Effector CD4-positive, alpha-beta T cell (primary cell): ENCODE results near the gene ASAH2.
"Not testable (repeated sequence)": the region's sequence is repeated elsewhere in the genome, so short reads cannot be mapped to it uniquely, and the experiment has no call there.

Experiments
- DNase-seq: peaks from one replicate; pipeline ENCODE4 v3.0.0-alpha.2; 2020

The ASAH2 gene

DNA sequence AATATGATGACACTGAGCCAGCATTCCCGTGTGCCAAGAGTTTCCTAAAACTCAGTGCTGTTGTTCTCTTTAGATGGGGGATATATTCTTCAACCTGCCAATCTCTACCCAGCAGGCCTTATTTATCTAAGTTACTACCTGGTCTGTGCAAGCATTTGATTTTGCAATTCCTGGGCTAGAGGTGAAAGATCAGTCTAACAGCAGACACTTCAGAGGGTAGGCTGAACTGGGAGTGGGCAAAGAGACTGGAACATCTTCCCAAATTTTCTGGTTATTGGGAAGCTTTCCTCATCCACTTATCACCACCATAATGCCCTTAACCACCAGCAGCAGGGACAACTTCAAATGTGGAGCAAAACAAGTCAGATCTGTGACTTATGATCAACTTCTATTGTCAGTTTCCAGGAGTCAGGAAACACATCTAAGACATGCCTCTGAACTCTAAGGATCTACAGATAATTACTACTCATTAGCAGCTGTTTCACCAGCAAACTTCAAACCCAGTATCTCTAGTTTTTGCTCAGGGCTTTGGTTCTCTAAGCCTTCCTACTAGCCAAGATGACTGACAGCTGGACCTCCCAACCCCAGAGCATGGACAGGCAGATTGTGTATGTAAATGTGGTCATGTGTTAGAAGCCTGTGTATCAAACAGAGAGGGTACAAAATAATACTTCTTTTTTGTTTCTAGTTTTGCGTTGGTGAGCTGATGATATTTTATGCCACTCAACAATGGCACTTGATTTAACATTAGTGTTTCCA, 1.0 kb downstream of the ASAH2 start:
- DNase-seq, result no peak

DNA sequence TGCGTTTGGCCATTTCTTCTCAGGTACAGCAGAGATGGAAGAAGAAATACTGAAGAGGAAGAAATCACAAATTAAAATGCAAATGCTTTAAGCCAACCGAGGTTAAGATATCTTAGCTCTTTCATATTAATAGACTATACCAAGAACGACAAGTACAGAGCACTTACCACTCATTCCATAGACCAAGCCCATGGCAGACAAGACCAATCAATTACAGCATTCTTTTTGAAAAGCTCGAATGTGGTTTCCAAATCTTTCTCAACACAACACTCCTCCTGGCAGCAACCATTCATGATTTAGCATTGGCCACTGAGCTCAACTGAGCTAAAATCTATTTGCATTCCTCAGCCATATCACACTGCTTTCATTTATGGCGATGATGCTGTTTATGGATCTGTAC, 2.7 kb downstream of the ASAH2 start:
- no peak for DNase-seq

DNA sequence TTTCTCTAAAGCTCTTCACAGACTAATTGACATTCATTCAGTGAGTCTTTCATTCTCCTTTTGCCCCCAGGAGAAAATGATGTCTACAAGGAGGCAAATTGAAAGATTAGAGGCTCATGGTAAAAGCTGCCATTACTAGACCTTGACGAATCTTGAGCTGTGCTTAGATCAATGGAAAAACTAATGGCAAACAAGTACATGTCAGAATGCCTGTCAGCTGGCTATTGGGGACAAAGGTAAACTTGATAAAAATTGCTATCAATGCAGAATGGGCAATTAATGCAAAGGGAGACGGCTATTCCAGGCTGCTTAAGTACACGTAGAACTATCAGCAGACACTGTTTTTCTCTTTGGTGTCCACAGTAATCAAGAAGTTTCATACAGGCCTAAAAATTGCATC, 3.3 kb downstream of the ASAH2 start:
- no peak for DNase-seq

DNA sequence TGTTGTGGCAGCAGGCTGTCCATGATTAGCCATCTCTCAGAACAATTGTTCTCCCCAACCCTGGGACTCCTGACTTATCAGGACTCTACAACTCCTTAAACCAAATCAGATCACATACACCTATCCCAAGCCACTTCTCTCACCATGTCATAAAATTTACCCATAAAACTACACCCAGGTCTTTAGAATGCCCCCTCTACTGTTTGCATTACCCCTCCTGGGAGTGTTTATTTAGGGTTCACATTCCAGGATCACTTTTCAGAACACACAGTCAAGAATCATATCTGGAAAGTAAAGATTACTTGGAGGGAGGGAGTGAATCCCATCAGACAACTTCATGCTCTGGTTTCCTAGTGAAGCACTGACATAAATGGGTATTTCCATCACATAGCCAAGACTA, 7.1 kb downstream of the ASAH2 start:
- DNase-seq, result no peak

DNA sequence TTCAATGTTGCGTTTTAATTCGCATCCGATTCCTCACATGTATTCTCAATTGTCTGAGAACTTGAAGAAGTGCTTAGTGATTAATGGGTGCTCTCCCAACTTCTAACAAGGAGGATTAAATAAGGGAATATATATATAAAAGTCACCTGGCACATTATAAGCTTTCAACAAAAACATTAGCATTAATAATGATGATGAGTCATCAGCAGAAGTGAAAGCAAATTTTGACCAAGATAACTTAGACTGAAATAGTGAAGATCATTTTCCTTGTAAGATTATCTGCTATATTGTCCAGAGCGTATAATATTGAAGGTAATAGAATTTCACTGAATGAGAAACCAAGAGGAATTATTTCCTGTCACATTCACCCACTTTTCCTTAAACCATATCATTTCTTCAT, 8.5 kb downstream of the ASAH2 start:
- no peak for DNase-seq

DNA sequence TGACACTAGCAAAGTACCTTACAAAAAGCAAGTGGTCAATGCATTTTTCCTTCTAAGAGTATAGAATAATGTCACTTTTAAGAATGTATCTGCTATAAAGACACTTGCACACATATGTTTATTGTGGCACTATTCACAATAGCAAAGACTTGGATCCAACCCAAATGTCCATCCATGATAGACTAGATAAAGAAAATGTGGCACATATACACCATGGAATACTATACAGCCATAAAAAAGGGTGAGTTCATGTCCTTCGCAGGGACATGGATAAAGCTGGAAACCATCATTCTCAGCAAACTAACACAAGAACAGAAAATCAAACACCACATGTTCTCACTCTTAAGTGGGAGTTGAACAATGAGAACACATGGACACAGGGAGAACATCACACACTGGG, 9.8 kb downstream of the ASAH2 start:
- not testable (repeated sequence) for DNase-seq

DNA sequence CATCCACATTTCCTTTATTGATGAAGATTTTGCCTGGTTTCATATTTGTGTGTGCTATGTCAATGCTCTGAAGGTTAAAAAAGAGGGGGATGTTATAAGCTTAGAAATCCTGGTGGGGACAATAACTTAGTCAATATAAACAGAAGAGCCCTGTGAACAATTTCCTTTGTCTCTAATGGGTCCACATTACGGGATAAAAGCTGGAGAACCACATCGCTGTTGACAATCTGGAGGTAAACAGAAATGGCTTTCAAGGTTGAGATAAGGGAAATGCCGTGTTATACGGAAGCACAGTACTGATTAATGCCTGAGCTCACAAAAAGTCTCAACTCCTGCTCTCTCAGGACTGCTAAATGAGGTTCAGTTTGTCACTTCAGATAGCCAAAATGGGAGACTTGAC, 16.8 kb downstream of the ASAH2 start:
- DNase-seq, result no peak

DNA sequence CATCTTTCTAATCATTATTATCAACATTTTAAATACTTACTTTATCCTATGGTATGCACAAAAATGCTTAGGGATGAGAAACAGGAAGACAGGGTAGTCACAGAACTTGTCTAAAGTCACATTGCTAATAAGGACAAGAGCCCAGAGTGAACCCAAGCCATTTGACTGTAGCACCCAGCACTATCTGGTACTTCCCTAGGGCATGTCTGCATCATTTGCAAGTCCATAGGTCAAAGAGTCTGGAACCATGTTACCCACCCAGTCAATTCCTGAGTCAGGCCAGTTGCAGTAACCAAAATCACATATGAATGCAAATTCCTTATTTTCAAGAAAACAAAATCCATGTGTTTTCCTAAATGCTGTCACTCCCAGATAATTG, 19.1 kb downstream of the ASAH2 start:
- no peak for DNase-seq

DNA sequence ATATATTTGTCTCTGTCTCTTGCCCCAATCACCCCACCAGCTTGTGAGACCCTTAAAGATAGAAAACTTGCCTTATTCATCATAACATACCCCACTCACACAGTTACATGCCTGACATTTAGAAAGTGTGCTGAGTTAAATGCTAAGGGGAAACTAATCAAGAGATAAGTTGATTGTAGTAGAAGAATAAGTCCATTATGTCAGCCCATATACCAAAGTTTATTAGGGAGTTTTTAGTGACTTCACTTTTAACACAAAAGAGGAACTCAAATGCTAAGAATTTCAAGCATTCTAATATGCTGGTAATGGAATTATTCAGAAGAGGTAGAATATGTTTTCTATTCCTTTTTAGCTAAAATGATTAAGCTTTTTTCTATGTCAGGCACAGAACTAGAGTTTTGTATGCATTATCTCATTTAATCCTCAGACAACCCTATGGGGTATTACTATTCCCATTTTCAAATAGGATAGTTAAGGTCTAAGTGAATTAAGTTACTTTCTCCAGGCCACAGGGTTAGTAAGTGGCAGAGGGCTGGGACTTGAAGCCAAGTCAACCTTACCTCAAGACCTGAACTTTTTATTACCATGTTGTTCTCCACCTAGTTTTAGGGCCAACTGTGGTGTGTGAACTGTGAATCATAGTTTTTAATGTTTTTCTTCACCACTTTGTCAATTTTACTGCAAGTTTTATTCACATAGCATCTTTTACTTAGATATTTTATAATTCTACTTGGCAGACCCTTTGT, 19.6 kb downstream of the ASAH2 start:
- no peak for DNase-seq

DNA sequence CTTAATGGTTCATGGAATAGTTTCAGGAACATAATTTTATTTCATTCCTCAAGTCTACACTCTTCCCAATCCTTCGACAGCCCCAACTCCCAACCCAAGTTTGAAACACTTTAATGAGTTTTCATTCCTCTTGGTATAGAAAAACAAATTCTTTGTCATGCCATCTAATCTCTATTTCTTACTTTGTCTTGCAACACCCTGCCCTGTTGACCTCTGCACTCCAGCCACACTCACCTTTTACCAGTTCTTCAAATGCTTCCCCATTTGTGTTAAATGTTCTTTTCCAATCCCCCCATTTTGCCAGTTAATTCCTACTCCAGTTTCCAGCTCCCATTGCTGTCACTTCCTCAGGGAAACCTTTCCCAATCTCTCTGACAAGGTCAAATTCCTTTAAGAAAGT, 21.9 kb downstream of the ASAH2 start:
- DNase-seq, result no peak

DNA sequence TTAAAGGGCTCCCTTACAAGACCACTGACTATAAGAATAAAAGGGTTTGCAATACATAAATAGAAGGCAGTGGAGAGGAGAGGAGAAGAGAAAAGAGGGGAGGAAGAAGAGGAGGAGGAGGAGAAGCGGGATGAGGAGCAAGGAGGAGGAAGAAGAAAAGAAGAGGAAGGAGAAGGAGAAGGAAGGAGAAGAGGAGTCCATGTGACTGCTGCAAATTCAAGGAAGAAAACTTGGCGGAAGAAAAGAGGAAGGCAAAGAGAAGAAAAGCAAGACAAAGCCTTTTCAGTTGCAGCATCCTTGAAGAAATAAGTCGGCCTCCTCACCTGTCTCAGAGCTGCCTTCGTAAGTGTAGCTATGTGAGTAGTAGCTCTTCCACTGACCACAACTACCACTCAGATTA, 22.6 kb downstream of the ASAH2 start:
- no peak for DNase-seq

DNA sequence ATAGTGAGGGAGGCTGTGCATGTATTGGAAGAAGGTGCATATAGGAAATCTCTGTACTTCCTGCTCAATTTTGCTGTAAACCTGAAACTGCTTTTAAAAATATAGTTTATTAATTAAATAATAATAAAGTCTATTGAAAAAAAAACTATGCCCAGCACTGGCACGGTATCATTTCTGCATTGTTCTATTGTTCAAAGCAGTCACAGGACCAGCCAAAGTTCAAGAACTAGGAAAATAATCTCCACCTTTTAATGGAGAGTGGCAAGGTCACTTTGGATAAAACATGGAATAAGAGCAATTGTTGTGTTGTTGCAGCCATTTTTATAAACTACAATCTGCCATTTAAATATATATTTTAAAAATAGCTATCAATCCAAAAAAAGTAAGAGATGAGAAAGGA, 24.7 kb downstream of the ASAH2 start:
- no peak for DNase-seq

DNA sequence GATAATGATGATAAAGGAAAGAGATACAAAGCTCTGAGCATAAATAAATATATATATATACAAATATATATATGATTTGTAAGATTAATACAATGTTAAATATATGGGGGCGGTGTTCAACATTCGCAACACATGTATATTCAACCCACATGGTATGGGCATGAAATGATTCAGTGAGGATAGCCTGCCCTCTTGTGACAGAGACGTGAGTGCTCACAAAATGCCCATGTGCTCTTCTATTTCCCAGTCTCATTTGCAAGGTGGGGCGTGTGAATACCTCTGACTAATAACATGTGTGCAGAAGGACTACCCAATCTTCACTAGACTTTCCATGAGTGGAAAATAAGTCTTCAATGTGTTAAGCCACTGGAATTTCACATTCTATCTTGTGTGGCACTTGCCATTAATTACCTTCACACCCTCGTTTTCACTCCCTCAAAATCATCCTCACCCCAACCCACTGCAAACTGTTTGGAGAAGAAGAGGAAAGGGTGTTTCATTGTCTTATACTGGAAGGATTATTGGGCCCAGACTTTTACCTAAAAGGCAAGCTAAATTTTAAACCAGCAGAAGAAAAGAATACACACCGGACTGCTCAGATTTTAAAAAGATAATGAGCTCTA, 26.9 kb downstream of the ASAH2 start:
- DNase-seq, result no peak

DNA sequence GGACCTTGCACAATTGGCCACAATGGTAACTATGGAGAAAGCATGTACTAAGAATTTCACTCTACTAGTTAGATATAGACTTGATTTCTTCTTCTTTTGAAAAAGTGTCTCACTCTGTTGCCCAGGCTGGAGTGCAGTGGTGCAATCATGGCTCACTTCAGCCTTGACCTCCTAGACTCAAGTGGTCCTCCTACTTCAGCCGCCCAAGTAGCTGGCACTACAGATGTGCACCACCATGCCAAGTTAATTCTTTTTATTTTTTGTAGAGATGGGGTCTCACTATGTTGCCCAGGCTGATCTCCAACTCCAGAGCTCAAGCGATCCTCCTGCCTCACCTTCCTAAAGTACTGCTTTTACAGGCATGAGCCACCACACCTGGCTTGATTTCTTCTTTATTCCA, 29.1 kb downstream of the ASAH2 start:
- DNase-seq, result no peak

DNA sequence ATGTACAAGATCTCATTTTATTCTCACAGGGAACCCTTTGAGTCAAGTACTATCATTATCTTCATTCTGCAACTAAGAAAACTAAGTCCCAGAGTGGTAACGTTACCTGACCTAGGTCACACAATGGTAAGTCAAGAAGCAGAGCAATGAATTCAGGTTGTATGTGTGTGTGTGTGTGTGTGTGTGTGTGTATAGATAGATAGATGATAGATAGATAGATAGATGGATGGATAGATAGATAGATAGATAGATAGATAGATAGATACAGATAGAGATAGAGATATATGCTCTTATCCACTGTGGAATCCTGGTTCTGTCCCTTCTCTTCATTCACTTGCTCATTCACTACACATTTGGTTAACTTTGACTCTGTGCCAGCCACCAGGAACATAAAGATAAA, 29.8 kb downstream of the ASAH2 start:
- no peak for DNase-seq

DNA sequence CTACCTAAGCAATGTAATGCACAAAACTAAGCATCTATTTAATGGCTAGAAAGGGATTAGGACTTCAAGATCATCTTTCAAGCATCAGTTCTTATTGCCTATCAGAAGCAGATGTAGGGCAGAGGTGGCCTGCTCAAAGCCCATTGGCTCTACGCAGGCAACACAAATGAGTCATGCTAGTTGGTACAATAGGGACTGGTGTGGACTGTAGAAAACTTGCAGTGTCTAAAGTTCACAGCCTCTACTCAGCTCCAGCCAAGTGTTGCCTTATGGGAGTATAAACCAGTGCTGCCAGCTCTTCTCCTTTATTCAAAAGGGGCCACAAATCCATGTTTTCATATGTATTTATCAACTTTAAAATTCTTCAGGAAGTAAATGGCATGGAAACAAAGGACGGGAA, 31.7 kb downstream of the ASAH2 start:
- DNase-seq, result no peak

DNA sequence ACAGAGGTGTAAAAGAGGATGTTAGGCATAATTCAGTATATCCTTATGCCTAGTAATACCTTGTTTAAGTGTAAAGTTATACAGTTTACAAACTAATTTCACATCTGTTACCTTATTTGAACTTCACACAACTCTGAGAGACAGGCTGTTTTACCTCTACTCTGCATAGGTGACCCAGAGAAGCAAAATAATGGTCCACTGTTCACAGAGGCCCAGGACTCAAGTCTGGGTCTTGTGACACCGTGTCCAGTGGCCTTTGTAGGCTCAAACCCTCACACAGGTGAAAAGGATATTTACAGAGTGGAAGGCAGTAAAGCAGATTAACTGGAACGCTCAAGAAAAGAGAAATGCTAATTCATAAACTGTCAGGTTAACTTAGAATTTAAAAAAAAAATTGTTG, 32.1 kb downstream of the ASAH2 start:
- DNase-seq, result no peak

DNA sequence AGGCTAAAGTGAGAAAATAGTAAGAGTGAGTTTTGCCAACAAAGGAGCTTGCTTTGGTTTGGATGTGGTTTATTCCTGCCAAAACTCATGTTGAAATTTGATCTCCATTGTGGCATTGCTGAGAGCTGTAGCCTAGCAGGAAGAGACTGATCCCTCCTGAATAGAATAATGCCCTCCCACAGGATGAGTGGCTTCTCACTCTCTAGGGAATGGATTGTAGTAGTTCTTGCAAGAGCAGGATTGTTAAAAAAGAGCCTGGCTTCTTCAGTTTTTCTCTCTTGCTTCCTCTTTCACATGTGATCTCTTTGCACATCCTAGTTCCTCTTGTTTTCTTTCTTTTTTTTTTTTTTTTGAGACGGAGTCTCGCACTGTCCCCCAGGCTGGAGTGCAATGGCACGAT, 34.4 kb downstream of the ASAH2 start:
- DNase-seq, result no peak

DNA sequence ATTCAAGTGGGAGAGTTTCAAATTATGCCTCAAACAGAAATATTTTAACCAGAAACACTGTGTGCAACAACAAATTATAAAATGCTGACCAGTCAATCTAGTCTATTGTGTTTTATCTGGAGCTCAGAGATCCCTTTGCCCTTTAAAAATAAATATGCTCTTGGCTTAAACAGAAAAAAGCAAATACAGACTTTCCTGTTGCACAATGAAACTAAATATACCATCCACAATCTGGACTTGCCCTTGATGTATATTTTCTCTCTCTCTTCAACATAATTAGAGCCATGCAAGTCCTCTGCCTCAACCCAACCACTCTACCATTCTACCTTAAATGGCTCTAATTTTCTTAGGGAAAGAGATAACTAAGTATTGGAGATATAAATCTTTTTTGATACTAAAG, 34.9 kb downstream of the ASAH2 start:
- DNase-seq, result no peak

DNA sequence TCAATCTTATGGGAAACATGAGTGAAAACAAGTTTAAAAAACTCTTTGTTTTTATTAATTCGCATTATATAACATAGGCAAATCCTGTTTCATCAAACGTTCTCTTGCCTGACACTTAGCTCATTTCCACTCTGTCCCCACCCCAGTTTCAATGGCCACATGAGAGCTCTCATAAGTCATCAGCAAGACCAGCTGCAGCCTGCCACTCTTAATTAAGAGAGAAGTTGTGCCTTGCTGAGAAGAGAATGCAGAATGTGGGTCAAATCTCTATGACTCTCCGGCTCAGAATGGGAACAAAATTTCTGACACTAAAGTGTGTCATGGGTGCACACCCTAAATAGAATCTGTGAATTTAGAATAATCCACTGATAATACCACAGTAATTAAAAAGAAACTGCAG, 39.6 kb downstream of the ASAH2 start:
- DNase-seq, result no peak

DNA sequence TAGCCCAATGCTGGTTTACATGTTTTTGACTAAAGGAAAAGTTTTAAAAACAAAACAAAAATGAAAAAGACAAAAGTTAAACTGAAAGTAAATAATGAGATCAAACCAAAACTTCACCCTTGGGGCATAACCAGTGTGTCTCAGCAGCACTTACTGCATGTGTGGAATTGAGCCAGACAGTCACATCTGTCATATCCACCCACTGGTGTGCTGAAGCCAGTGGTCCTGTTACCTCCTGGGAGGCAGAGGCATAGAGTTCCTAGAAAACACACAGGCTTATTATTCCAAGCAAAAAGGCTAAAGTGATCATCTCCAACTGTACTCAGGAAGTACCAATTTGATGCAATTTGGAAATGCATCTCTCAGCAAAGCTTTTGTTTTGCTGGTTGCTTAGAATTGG, 40.4 kb downstream of the ASAH2 start:
- DNase-seq, result no peak
